GM12878 (cell line): ENCODE results near the gene INHBC. TPM values are rescaled to one million over a fixed set of nuclear protein-coding genes. Genes with fewer than 3 reads are reported as not detected.

ENCODE experiments used
- ATAC-seq: fragments of 200-7000 bp; cut with Tn5 transposase; 3 replicates; pipeline ENCODE4 v1.9.1; 2020; ENCODE audit warnings: mild to moderate bottlenecking, moderate library complexity
- BruUV-seq: library from RNA; stranded (reverse); fragments of 400-500 nt; replicated peaks from 2 replicates; lab custom pipeline; 2021; lab: Mats Ljungman, UMichigan
- CTCF ChIA-PET: fragments of 300-600 bp; sonication (Branson Sonifier 250); formaldehyde crosslinking; extraction: SDS; loops from one replicate; lab custom pipeline; 2021; ENCODE audit warnings: inconsistent platforms; lab: Yijun Ruan, JAX
- POLR2A ChIA-PET: fragments of 350-600 bp; formaldehyde crosslinking; extraction: SDS; loops from one replicate; lab custom pipeline; 2021; ENCODE audit warnings: inconsistent platforms; lab: Charles Lee
- RAD21 ChIA-PET: fragments of 300-600 bp; sonication (Branson Sonifier 250); formaldehyde crosslinking; loops from one replicate; lab custom pipeline; 2023; ENCODE audit warnings: antibody characterized with exemption; ENCODE audit not compliant: unreplicated experiment; lab: Charles Lee
- SMC1A ChIA-PET: fragments of 300-600 bp; sonication (Branson Sonifier 250); formaldehyde crosslinking; loops from one replicate; lab custom pipeline; 2023; ENCODE audit not compliant: unreplicated experiment, uncharacterized antibody; lab: Charles Lee
- DNase-seq: peaks from one replicate; pipeline ENCODE4 v3.0.0-alpha.2; 2011; ENCODE audit warnings: low read depth, low spot score
- FAIRE-seq: peaks from 3 replicates; lab custom pipeline; 2011; peaks lifted over from hg19 to GRCh38; lab: Jason Lieb, UNC
- H2AFZ ChIP-seq: 2 replicates; pipeline ENCODE4 v1.6.0; 2011; ENCODE audit warnings: low read depth, low read length, control low read depth; ENCODE audit not compliant: control insufficient read depth
- H3K27ac ChIP-seq: 2 replicates; pipeline ENCODE4 v1.5.1; 2011; ENCODE audit warnings: control low read depth; ENCODE audit not compliant: control insufficient read depth, insufficient read depth
- H3K27me3 ChIP-seq, 2 experiments: replicated peaks in 1 of 2; 2 replicates each; pipeline versions ENCODE4 v1.6.0 to v1.6.1; 2011; ENCODE audit warnings: low read length in 1 of 2; ENCODE audit not compliant: control insufficient read depth in 2 of 2, insufficient read depth in 2 of 2
- H3K36me3 ChIP-seq, 2 experiments: 2 replicates each; pipeline ENCODE4 v1.5.1; 2011; ENCODE audit warnings: low read length in 1 of 2; ENCODE audit not compliant: control insufficient read depth in 2 of 2, insufficient read depth in 2 of 2
- H3K4me1 ChIP-seq: 2 replicates; pipeline ENCODE4 v1.6.1; 2011; ENCODE audit warnings: mild to moderate bottlenecking, low read length, moderate library complexity, mixed read lengths; ENCODE audit not compliant: control insufficient read depth, insufficient read depth
- H3K4me2 ChIP-seq: 2 replicates; pipeline ENCODE4 v1.6.0; 2011; ENCODE audit warnings: control low read depth; ENCODE audit not compliant: control insufficient read depth, insufficient read depth
- H3K4me3 ChIP-seq: fragments of 200-600 bp; sonication (generic); 2 replicates; pipeline ENCODE4 v1.5.1; 2016
- H3K79me2 ChIP-seq: 2 replicates; pipeline ENCODE4 v1.6.0; 2011; ENCODE audit warnings: low read length; ENCODE audit not compliant: control insufficient read depth, insufficient read depth
- H3K9ac ChIP-seq: 2 replicates; pipeline ENCODE4 v1.8.0; 2011; ENCODE audit warnings: low read length, control low read depth, mixed read lengths; ENCODE audit not compliant: control insufficient read depth, insufficient read depth
- H3K9me3 ChIP-seq: replicated peaks from 3 replicates; pipeline ENCODE4 v1.5.1; 2011; ENCODE audit warnings: mild to moderate bottlenecking, low read length; ENCODE audit not compliant: control insufficient read depth, insufficient read depth
- H4K20me1 ChIP-seq: 2 replicates; pipeline ENCODE4 v1.6.0; 2011; ENCODE audit not compliant: control insufficient read depth, insufficient read depth
- HSF1 ChIP-seq: fragments of 150-350 bp; IDR thresholded peaks from 2 replicates; pipeline ENCODE4 v1.6.1; 2014; ENCODE audit warnings: mild to moderate bottlenecking, low read depth, low read length
- MEF2A ChIP-seq: IDR thresholded peaks from 2 replicates; pipeline ENCODE4 v1.6.1; 2011; ENCODE audit warnings: low read depth, mild to moderate bottlenecking, low read length, moderate library complexity; ENCODE audit not compliant: insufficient read depth
- MTA3 ChIP-seq: IDR thresholded peaks from 2 replicates; pipeline ENCODE4 v1.6.1; 2012; ENCODE audit warnings: low read length, inconsistent platforms, borderline replicate concordance
- RELA ChIP-seq: fragments of 450-650 bp; IDR thresholded peaks from 2 replicates; pipeline ENCODE4 v1.8.0; 2014; ENCODE audit warnings: borderline replicate concordance; ENCODE audit not compliant: partially characterized antibody
- ZNF24 ChIP-seq: fragments of 450-650 bp; IDR thresholded peaks from 2 replicates; pipeline ENCODE4 v1.6.1; 2017; ENCODE audit warnings: antibody characterized with exemption, mild to moderate bottlenecking
- WGBS: methylation state at CpG from one replicate; pipeline ENCODE4 v1.1.6; 2016; ENCODE audit warnings: low lambda C conversion rate; ENCODE audit not compliant: insufficient replicate concordance, insufficient coverage; ENCODE audit errors: missing lambda C conversion rate; 5-methylcytosine and 5-hydroxymethylcytosine counted together
- in situ Hi-C: fragments of 300-500 bp; cut with MboI; formaldehyde crosslinking; loops from 9 replicates; pipeline ENCODE4 v1.14.3; 2018; ENCODE audit warnings: mixed read lengths
- intact Hi-C: fragments of 100-400 bp; cut with micrococcal nuclease; formaldehyde crosslinking; loops from one replicate; pipeline ENCODE4 v1.14.2; 2022; ENCODE audit not compliant: unreplicated experiment
- polyA plus RNA-seq, 11 experiments: library from polyadenylated mRNA; depleted of rRNA in 4 of 11; unstranded in 6 of 11; stranded (reverse) in 5 of 11; fragments of >200 nt; fragmentation: Nextera tagmentation in 4 of 11; fragmentation: Illumina TruSeq in 1 of 11; extraction: Ambion mirVana in 4 of 11; extraction: Trizol in 1 of 11; gene quantifications; 1 replicate in 1 of 11; 2 replicates in 10 of 11; pipeline versions ENCODE4 v1.2.1 to v1.2.3, GENCODE V29; 2011 to 2016; ENCODE audit warnings: inconsistent platforms in 2 of 11, missing spikeins in 2 of 11, low read depth in 1 of 11
- total RNA-seq, 4 experiments: library from RNA; depleted of rRNA in 3 of 4; stranded (reverse); fragments of >200 nt in 3 of 4; fragmentation: Illumina TruSeq in 1 of 4; extraction: Trizol in 1 of 4; gene quantifications; 2 replicates each; pipeline versions ENCODE4 v1.2.1 to v1.2.3, GENCODE V29; 2013 to 2021

The INHBC gene
- total and polyA plus RNA-seq, 10 of the 15 experiments (the other 5 are each of a cell fraction or from before 2014, with no cell fraction given) = 0.04 to 0.22 (median 0.13) TPM; not detected in 5

DNA sequence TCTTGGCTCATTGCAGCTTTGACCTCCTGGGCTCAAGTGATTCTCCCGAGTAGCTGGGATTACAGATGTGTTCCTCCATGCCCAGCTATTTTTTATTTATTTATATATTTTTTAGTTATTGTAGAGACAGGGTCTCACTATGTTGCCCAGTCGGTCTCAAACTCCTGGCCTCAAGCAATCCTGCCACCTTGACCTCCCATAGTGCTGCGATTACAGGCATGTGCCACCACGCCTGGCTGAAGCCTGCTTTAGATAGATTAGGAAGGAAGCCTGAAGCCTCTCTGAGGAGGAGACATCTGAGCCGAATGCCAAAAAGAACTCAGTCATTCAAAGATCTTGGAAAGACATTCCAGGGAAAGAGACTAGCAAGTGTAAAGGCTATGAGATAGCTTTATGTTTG is 10.2 kb downstream of the INHBC start:
- H3K36me3 ChIP-seq = no peaks in the 10 kb centered on the region
- no peaks in the 10 kb centered on the region; the same call in 1 of the 3 replicates for H3K9me3 ChIP-seq
- ChIA-PET CTCF (interaction anchor here (0.7 to 6.3 kb wide), 7 partner anchors 9 to 238 kb away, joined by 3 to 49 read pairs (median 6); partner anchors contain the start of gene INHBE), SMC1A (interaction anchor here (0.9 kb wide), 1 partner anchor 9 kb away, joined by 3 read pairs; no protein-coding TSS in a partner anchor), POLR2A (interaction anchor here (0.8 to 2.3 kb wide), 2 partner anchors 11 to 136 kb away, joined by 4 to 5 read pairs; partner anchors contain the start of gene INHBE), RAD21 (interaction anchor here (0.5 to 1.5 kb wide), 3 partner anchors 8 to 41 kb away, joined by 3 to 5 read pairs (median 3); partner anchors contain the start of gene GLI1)
- DNase-seq (no peak), ATAC-seq (no peak), FAIRE-seq (no peak)
- H3K79me2 ChIP-seq = no peaks in the 10 kb centered on the region
- H4K20me1 ChIP-seq = no peaks in the 10 kb centered on the region
- no peaks in the 10 kb centered on the region for H3K4me1 ChIP-seq
- no peak overlapping the region for H3K4me2 ChIP-seq
- H3K27ac ChIP-seq = no peak overlapping the region
- H3K27me3 ChIP-seq = no peaks in the 10 kb centered on the region
- in situ Hi-C loops (no loop called here), intact Hi-C loops (no loop called here)
- 69% methylated on average over 5 of the region's 5 CpGs for WGBS
- no peak overlapping the region for H2AFZ ChIP-seq
- TF ChIP-seq MTA3 (no peak), MEF2A (no peak), ZNF24 (no peak), HSF1 (no peak), RELA (no peak)
- H3K4me3 ChIP-seq = no peak overlapping the region
- H3K9ac ChIP-seq = no peak overlapping the region
- BruUV-seq = no TSS peak
